Inflammatory macrophage (primary cell): ENCODE data around the gene LETMD1.
A peak's percentile ranks its signal among the peaks of the same experiment; 100 is the strongest.

Experiments
- DNase-seq, 2 donors: peaks; one replicate each; pipeline ENCODE4 v3.0.0-alpha.2; 2020 to 2022

Gene LETMD1

GRCh38 chr12:51025836-51026638, 22.1 kb upstream of the LETMD1 start, which contains the start of gene SLC11A2:
SLC11A2 (minus strand) TSS chr12:51026384; CDS start chr12:51010728, 15,656 bp downstream.
- DNase-seq = peak; percentile 98

- DNase-seq = no peak
Observed at GRCh38 chr12:51027342-51027835, 20.7 kb upstream of the LETMD1 start.

GRCh38 chr12:51028126-51028812, 19.9 kb upstream of the LETMD1 start:
- DNase-seq = peak; percentile 86 to 90

GRCh38 chr12:51028813-51029150, 19.3 kb upstream of the LETMD1 start:
- DNase-seq = no peak

GRCh38 chr12:51033048-51033447, 15.1 kb upstream of the LETMD1 start:
- no peak for DNase-seq

- no peak for DNase-seq
Observed at GRCh38 chr12:51033457-51034089, 14.6 kb upstream of the LETMD1 start.

- DNase-seq = no peak
Observed at GRCh38 chr12:51036279-51036678, 11.8 kb upstream of the LETMD1 start.

- no peak for DNase-seq
Observed at GRCh38 chr12:51048661-51049251, 629 bp downstream of the LETMD1 start.

- no peak for DNase-seq
Observed at GRCh38 chr12:51049525-51049924, 1.4 kb downstream of the LETMD1 start.

GRCh38 chr12:51051787-51052186, 3.7 kb downstream of the LETMD1 start:
- no peak for DNase-seq

GRCh38 chr12:51055060-51055459, 6.9 kb downstream of the LETMD1 start:
- no peak for DNase-seq

GRCh38 chr12:51056242-51056641, 8.1 kb downstream of the LETMD1 start:
- peak; percentile 25 to 36 for DNase-seq

- no peak for DNase-seq
Observed at GRCh38 chr12:51059086-51059485, 11.0 kb downstream of the LETMD1 start.

- DNase-seq = no peak
Observed at GRCh38 chr12:51062631-51063397, 14.7 kb downstream of the LETMD1 start.

- no peak for DNase-seq
Observed at GRCh38 chr12:51065530-51065929, 17.4 kb downstream of the LETMD1 start.

GRCh38 chr12:51067229-51067628, 19.1 kb downstream of the LETMD1 start:
- no peak for DNase-seq

GRCh38 chr12:51067771-51068170, 19.6 kb downstream of the LETMD1 start:
- no peak for DNase-seq

- no peak for DNase-seq
Observed at GRCh38 chr12:51070004-51070403, 21.9 kb downstream of the LETMD1 start.

- no peak for DNase-seq
Observed at GRCh38 chr12:51071663-51072062, 23.5 kb downstream of the LETMD1 start.

GRCh38 chr12:51075390-51075789, 27.3 kb downstream of the LETMD1 start:
- no peak for DNase-seq

- DNase-seq = no peak
Observed at GRCh38 chr12:51076236-51076930, 28.3 kb downstream of the LETMD1 start.

- DNase-seq = no peak
Observed at GRCh38 chr12:51077930-51078329, 29.8 kb downstream of the LETMD1 start.
